GM19043 (cell line): ENCODE data around the gene ATG10.

Experiments used
- ATAC-seq: cut with Tn5 transposase; IDR thresholded peaks from one replicate; pipeline ENCODE4 v1.9.1; 2021; ENCODE audit warnings: low read depth; ENCODE audit not compliant: unreplicated experiment

Gene ATG10

DNA sequence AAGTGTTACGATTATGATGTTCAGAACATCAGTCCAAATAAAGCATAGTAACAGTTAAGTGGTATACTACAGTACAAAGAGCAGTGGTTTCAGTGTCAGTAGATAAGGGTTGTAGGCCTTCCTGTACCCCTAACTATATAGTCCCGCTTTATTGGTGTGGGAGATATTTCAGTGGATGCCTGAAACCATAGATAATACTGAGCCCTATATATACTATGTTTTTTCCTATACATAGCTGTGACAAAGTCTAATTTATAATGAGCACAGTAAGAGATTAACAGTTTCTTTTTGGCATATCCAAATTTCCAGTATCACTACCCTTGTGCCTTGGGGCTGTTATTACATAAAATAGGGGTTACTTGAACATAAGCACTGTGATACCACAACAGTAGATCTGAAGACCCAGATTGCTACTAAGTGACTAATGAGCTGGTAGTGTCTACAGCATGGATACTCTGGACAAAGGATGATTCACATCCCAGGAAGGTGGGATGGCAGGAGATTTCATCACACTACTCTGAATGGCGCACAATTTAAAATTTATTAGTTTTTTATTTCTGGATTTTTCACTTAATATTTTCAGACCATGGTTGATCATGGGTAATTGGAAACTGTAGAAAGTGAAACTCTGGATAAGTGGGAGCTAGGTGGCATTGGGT, 187.1 kb downstream of the ATG10 start:
- ATAC-seq = no peak

DNA sequence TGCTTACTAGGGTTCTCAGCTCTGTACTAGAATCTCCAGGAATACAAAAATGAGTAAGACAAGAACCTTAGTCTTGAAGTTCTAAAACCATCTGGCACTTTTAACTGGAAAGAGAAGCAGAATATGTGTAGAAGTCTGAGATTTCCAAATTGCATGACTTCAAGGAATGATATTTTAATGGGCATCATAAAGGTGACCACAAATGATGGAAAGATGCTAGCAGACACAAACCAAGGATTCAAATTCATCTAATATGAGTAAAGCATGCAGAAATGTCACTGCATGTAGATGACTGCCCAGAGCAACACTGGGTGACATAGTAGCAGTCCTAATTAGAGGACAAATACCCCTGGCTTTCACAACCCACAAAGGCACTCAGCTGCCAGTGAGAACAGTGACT, 189.1 kb downstream of the ATG10 start:
- no peak for ATAC-seq

DNA sequence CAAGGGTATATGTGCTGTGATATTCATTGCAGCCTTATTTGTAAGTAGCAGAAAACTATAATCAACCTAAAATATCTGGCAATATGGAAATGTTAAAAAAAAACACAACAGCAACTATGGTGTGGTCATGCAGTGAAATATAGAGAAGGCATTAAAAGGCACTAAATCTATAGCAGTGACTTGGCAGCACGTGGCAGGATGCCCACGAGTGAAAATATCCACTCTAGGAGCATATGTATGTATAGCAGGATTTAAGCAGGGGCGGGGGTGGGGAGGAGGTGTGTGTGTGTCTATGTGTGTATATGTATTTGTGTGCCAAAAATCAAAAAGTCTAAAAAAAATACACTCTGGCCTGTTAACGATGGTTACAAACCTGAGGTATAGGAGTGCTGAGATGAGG, 190.8 kb downstream of the ATG10 start:
- no peak for ATAC-seq

DNA sequence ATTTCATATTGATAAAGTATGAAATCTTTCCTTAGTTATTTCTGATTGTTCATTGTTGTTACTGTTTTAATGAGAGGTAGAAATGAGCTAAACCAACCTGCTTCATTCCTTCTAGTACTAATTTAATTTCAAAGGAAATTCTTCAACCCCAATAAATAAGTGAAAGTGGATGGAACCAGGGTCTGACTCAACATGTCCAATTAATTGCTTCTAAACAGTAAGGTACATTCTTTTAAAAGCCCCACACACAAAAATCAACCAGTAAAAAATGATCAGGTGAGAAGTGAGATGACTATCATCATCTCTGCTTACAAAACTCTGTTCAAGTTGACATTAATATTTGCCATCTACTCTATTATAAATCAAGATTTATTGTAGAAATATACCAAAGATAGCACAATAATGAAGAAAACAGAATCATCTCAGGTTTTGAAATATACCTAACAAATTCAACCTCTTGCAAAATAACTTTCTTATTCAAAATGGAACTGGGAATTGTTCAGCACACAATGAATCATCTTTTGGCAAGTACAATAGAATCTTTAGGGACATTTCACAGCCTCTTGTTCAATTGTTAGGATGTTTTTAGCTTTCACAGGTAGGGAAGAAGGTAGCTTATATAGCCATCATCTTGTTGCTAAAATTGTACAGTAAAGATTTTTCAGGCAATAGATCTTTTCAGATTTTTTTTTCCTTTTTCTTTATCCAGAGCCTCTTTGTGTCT, 191.8 kb downstream of the ATG10 start:
- ATAC-seq = no peak

DNA sequence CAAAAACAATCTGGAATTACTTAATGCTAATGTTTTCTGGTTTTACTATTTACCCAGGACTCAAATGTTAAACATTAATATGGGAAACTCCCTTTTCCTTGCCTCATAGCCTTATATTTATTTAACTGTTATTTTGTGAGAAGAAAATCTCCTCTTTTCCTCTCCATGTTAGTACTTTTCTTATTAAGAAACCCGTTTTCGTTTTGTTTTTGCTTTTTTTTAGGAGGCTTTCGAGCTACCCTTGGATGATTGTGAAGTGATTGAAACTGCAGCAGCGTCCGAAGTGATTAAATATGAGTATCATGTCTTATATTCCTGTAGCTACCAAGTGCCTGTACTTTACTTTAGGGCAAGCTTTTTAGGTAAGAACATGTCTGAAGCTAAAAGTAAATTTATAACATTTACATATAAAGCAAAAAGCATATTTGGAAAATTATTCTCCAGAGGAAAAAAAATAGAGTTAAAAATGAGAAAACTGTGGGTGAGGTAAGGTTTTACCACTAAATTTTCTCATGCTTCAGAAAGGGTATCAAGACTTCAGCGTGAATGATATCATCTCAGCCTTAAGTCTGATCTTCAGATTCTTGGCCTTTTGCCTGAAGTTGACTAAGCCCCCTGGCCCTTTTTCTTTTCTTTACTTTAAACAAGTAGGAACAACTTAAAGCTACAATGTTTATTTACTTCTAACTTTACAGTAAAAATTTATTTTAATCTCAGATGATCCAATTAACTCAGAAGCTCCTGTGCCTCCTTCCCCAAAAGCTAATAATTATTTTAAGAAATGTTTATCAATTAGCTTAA, 192.6 kb downstream of the ATG10 start:
- ATAC-seq = no peak

DNA sequence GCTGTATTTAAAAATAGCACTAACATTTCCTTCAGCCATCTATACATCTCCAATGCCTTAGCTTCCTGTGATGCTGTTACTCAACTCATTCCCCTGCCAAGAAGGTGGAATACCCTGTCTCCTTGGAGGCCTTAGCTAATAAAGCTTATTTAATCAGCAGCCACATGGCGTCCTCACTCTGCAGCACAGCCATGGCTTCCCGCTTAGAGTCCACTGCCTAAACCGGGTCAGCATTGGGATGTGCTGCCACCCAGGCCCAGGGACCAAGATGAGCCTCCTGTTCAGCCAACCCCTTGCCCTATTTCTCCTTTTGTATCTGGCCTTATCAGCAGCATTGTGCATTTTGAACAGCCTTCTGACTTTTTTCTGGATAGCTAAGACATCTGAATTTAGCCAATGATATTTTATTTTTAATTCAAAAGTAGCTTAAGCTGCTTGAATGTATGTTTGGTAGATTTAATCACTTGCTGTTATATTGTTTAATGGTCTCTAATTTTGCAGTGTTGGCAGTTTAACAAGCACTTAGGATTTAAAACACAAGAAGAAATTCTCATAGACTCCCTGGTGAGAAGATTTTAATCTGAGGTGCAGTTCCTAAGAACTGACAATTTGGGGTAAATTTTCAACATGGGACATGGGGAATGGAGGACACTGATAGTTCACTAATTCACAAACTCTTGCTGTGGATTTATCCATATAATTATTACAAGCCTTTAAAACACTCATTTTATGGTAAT, 193.3 kb downstream of the ATG10 start:
- no peak for ATAC-seq

DNA sequence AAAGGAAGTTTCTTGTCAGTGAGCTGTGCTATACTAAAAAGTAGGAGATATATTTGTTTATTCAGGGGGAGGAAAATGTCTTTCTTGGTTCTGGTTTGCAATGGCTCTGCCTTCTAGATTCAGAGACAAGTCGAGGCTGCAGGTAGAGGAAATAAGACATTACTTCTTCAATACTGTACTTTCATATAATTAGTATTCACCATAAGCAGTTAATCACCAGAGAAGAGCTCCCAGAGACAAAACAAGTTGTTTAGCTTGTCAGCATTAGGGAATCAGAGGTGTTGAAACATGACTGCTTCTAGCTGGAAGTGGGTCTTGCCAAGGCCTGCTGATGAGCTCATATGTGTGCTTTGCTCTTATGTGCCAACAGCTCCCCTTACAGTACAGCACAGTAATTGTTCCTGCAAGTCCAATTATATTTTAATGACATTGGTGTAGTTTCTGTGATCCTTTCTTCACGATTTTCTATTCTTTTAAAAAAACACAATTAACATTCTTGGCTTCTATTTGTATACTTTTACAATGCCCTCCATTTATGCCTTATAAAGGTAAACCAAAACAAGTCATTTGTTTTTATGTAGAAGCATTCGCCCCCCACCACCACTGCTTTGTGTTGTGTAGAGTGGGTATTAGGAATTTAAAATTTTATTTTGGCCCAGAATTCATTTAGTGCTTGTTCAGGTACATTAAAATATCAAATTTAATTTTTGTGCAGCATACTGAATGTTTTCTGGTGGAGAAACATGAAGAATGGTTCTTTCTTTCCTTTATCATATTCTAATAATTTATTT, 194.1 kb downstream of the ATG10 start:
- peak; percentile 92 for ATAC-seq

DNA sequence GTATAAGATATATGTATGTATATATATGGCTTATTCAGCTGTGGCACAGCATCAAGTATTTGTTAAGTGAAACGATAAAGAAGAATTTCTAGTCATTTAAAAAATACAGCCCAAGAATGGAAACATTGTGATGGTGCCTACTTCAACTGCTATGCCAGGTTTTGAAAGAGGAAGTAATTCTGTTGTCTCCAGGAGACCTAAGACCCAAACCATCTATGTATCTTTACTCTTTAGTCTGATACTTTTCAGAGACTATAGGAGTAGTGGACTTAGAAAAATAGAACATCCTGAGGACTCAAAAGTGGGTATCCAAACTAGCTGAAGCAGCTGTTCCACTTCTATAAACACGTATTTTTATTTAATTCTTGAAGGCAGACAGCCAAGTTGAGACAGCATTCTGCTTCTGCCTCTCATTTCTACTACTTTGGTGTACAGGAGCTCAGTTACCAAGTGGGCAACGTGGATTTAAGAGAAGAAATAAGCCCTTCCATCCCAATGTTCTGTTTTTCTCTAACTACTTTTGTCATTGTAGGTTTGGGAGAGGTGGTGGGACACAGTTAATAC, 195.6 kb downstream of the ATG10 start:
- ATAC-seq = no peak

DNA sequence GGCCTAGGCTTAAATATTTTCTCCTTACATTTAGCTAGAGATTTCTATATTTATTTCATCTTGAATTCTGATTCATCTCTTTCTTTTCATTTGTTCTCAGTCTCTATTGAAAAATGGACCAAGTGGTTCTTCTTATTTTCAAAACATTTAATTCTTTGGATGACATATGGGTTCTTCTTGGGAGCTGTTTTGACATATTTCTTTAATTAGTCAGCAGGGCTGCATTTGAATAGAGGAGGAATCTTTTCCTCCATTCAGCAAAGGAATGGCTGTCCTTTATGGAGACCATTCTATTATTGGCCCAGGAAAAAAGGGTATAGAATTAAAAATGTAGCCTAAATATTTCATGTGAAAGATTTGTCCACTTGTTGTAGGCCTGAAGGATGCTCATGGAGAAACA, 196.5 kb downstream of the ATG10 start:
- ATAC-seq = no peak

DNA sequence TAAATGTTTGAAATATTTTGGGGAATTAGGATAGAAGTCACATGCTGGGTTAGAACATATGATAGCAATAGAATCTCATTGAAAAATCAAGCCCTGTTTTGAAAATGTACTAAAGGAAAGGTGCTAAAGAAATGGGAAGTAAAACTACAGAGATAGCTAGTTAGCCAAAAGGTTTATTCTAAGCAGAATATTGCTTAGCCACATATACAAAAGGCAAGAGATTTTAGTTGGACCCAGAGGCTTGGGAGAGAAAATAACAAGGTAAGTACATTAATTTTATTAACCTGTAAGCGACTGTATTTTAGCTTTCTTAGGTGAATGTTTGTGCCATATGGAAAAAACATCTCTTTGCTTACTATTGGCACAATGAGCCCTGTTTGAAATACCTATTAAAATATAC, 198.1 kb downstream of the ATG10 start:
- ATAC-seq = no peak

DNA sequence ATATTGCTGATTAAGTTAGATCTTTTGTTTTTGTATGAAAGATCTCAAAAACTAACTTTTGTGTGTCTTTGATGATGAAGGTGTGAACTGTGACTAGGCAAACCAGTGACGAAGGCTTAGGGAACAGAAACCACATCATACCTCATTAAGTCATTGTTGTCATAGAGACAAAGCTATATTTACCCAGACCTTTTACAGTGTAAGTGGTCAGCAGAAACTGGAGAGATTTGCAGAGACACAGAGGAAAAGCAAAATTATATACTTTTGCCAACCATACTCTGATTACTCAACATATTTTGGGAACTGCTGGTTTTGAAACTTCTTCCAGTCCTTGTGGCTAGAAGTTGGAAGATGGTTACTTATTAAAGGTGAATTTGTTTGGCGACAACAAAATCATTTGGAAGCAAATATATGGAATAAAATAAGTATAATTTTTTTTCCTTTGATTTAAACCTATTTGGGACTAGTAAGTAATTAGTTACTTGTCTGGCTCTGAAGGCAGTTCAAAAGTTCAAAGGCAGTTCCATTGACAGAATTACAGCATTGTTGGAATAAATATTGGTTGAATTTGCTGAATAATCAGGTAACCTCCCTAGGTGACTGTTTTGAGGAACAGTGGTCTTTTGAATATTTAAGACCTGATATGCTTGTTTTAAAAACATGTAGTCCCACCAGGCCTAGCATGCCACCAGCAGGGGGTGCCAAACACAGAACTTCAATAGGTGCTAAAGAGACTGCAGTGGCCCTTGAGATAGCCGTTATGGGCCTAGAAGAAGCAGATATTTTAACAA, 202.5 kb downstream of the ATG10 start:
- ATAC-seq = peak; percentile 99

DNA sequence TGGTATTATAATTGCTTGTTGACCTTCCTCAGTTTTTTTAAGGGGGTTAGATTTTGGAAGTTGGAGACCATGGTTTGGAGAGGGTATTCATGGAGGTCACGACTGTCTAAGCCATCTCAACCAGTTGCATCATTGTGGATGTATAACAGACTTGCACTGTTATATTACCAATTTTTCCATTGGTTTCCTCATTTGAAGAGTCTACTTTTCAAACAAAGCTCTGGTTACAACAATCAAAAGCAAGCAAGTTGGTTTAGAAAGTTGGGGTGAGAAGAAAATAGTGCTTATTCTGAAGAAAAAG, 203.0 kb downstream of the ATG10 start:
- no peak for ATAC-seq

DNA sequence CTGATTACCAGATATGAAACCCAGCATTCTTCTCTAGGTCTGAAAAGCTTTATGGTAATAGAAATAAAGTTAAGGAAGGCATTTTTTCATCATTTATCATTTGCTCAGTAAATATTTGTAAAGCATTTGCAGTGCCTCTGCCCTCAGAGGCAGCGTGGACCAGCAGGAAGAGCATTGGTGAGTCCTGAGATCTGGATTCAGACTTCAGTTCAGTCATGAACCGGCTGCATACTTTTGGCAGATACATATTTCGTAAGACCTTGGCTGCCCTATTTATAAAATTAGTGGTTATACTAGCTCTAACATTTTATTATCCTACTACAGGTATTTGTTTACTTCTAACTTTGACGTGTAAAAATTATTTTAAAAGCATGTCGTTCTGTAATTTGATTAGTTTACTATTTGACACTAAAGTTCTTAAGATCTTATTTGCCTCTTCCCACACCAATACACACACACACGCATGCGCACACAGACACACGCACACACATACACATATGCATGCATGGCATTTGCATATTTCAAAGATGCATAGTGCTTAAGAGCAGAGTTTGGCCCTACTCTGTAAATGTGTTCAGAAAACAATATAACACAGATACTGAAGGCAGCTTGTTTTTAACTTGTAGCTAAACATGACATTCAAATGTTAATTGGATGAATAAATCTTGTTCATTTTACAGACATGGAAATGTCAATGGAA, 204.4 kb downstream of the ATG10 start:
- ATAC-seq = no peak

DNA sequence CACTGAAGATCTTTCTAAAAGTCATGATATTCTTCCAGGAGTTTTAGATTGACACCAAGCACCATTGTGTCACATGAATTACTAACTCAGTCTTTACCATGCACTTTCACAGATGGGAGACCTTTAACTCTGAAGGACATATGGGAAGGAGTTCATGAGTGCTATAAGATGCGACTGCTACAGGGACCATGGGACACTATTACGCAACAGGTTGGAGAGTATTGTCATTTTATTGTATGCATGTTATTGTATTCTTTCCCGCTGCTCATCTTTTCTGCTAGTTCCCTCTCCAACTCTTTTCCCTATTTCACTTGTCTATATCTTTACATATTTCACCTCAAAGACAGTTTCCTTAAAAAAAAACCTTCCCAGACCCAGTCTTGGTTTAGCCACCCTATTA, 206.6 kb downstream of the ATG10 start:
- ATAC-seq = no peak

DNA sequence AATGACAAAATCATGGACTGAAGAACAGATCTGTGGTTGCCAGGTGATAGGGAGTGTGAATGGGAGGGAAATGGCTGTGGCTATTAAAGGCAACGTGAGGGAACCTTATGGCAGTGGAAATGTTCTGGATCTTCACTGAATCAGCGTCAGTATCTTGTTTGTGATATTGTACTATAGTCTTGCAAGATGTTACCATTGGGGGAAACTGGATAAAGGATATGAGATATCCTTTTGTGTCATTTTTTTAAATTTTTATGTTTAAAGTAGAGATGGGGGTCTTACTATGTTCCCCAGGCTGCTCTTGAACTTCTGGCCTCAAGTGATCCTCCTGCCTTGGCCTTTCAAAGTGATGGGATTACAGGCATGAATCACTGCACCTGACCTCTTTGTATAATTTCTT, 210.8 kb downstream of the ATG10 start:
- ATAC-seq = no peak

DNA sequence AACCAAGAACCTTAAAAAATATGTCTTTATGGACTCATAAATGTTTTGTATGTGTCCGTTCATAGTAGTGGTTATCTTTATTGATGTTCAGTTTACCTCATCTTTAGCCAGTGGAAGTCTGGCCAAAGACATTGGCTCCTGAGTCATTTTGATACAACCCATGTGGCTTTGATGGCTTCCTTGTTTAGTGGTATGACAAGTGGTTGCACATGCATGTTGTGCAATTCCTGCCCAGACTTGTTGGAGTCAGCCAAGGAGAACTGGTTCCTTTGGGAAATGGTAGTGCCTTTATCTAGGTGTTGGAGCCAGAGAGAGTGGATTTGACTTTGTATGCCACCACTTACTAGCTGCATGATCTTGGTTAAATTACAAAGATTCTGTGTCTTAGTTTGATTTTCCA, 212.0 kb downstream of the ATG10 start:
- ATAC-seq = no peak

DNA sequence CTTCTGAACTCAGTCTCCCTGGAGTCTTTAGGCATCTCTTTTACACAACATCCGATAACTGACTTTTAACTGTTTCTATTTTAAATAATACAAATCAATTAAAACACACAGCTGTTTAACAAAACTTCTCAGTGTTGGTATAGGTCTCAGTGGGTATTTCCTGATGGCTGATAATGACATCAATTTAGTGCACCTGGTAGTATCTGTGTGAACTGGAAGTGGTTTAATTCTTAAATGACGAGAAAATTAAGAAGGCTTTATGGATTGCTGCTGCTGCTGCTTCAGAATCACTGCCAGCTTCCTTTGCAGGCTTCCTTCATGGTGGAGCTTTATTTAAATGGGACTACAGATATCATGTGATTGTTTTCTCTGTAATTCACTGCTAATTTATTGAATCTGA, 214.0 kb downstream of the ATG10 start:
- ATAC-seq = no peak

DNA sequence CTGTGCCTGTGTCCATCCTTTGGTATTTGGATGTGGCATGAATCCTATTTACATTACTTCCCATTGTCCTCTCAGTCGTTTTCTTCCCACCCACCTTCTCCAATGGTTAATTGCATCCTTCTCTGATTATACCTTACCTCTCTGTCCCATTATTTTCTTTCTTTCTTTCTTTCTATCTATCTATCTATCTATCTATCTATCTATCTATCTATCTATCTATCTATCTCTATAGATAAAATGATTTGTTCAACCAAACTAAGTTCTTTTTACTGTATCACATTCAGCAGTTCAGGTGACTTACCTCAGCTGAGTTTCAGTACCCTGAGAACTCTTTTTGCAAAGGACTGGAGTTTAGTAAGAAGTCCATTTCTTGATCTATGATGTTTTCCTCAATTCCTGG, 225.7 kb downstream of the ATG10 start:
- no peak for ATAC-seq

DNA sequence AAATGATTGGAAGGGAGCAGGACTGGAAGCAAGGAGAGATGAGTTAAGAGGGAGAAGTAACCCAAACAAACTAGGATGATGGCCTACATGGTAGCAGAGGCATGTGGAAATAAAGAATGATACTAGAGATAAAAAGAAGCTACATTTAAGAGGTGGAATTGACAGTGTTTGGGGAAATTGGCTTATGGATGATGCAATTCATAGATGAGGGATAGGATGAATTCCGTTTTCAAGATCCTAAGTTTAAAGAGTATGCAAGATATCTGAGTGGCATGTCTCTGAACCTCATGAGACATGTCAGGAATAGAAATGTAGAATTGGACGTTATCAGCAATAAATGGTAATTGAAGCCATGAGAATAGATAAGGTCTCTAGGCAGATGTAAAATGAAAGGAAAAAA, 232.7 kb downstream of the ATG10 start:
- no peak for ATAC-seq
